Raji (cell line): ENCODE data around the gene C2orf49.

Experiments
- POLR2A ChIP-seq: IDR thresholded peaks from 2 replicates; pipeline ENCODE4 v1.6.1; 2011; ENCODE audit warnings: low read depth, low read length, control low read depth; ENCODE audit not compliant: insufficient read depth

Gene C2orf49

GRCh38 chr2:105337122-105338019 lies at the start of gene C2orf49:
Gene C2orf49, plus strand, starts transcription at chr2:105337540. Its CDS starts 48 bp downstream, at chr2:105337588.
- peak; percentile 62 for TF ChIP-seq POLR2A

GRCh38 chr2:105287692-105288091 lies 49.6 kb upstream of the C2orf49 start:
- no peak for TF ChIP-seq POLR2A

GRCh38 chr2:105288133-105288532 lies 49.2 kb upstream of the C2orf49 start:
- no peak for TF ChIP-seq POLR2A

DNA sequence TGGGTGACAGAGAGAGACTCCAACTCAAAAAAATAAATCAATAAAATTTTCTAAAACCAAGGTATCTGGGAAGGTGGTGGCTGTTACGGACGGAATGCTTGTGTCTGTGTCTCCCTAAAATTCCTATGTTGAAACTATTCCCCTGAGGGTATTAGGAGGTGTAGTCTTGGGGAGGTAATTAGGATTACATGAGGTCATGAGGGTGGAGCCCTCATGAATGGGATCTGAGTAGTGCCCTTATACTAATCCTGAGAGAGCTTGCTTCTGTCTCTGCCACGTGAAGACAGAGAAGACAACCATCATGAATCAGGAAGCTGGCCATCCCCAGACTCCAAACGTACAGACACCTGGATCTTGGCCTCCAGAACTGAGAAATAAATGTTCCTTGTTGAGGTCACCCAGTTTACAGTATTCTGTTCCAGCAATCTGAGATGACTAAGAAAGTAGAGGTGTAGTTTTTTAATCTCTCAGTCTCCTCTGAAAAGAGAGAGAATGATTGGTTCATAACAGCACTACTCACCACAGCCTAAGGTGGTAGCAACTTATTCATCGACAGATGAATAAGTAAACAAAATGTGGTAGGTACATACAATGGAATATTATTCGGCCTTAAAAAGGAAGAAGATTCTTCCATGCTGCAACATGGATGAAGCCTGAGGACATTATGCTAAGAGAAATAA lies 46.2 kb upstream of the C2orf49 start:
- no peak for TF ChIP-seq POLR2A

DNA sequence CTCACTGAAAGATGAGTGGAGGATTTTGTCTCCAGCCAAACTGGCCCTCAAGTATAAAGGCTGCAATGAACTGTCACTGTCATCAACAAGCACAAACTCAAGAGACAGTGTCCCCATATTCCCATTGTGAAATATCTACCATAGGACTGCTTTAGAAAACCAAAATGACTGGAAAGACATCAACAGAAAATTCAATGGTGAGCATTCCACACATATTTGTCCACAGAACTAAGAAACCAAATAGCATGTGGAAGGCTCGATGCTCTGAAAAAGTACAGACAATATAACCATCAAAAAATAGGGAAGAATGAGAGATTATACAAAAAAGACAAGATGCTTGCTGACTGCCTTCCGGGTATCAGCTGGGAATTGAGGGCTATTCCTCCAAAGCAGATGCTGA lies 45.4 kb upstream of the C2orf49 start:
- TF ChIP-seq POLR2A = no peak

DNA sequence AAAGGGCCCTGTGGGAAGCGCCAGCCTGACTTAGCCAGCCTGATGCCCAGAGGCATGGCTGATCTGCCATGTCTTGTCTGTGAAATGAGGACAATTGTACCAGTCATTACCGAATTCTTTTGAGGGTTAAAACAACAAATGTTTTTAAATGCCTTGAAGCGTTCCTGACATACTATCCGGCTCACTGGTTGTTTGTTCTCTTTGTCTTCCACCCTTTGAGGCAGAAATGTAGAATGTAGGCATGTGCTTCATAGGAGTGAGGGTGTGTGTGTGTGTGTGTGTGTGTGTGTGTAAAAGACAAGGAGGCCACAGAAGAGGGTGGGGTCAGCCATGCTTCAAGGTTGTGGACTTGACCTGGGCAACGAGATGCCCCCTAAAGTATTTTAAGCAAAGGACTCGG lies 43.3 kb upstream of the C2orf49 start:
- TF ChIP-seq POLR2A = no peak

DNA sequence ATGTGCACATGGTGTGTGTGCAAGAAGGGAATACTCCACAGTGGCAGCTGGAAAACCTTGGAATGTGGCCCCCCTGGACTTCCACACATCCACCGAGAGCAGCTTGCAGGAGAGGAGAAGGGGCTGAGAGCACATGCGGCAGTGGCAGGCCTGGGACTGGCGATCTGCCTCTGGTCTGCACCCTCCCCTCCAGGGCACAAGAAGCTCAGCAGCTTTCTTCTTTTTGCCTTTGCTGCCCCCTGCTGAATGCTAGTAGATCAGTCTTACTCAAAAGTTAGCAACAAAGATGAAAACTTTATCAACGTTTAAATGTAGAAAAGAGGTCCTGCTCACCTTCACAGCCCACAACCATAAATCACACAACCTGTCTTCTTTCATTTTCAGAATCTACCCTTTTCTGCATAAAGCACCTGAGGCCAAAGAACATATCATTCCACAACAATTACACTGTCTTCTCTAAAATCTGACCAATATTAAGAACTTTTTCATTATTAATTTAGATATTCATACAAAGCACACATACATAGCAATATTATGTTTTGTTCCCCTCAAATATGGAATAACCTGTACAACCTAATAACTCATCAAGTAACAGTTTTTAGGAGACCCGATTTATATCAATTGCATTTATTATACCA lies 42.4 kb upstream of the C2orf49 start:
- no peak for TF ChIP-seq POLR2A

GRCh38 chr2:105296017-105296611 lies 41.2 kb upstream of the C2orf49 start:
- no peak for TF ChIP-seq POLR2A

DNA sequence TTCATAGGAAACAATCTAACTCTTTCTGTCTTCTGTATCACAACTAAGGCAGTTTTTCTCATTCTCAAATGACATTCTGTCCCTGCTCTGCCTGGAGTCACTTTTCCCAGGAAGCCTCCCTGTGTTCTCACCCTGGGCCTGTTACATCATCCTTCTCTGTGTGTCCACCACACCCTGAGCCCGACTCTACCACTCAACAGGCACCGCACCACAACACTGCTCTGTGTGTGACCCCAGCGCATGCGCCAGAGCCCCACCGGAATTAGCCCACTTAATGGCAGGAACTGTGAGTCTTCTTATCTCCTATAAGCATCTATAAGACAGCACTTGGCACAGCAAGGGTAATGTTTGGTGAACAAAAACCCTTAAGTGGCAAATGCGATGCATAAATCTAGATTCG lies 40.1 kb upstream of the C2orf49 start:
- no peak for TF ChIP-seq POLR2A

DNA sequence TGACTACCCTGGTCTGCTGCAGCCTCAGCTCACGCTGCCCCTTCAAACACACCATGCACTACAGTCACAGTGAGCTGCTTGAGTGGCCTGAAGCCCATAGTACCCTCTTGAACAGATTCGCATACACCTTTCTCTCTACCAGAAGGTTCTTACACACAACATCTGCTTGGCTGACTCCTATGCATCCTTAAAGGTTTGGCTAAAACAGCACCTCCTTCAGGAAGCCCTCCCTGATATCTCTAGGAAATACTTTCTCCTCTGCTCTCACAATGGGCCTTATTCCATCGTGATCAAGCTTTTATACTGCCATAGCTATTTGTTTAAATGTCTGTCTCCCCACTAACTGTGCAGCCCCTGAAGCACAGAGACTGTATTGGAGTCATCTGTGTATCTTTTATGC lies 39.3 kb upstream of the C2orf49 start:
- no peak for TF ChIP-seq POLR2A

- TF ChIP-seq POLR2A = no peak
Measured at GRCh38 chr2:105299290-105299689, 38.0 kb upstream of the C2orf49 start.

DNA sequence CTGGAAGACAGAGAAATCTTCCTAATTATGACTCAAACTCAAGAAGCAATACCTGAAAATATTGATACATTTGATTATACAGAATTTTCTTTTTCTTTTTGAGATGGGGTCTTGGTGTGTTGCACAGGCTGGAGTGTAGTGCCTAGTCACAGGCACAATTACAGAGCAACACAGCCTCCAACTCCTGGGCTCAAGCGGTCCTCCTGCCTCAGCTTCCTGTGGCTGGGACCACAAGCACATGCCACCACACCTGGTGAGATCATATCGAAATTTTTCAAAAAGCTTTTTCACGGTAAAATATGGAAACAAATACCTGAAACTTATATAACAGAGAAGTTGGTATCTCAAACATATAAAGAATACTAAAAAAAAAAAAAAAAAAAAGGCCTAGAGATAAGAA lies 35.7 kb upstream of the C2orf49 start:
- no peak for TF ChIP-seq POLR2A

DNA sequence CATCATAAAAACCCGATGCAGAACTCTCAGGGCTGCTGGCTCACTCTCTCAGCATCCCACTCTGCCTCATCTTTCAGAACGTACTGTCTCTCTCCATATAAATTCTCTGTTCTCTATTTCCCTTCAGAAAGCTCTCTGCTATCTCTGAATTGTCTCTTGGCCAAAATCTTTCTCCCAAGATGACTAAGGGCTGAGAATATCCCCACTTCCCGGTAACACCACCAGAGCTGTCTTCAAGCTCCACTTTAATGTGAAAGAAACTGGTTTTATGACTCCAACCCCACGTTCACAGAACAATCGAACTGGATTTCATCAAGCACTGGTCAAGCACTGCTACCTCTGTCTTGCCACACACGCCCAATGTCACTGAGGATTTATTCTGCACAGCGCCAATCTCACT lies 30.2 kb upstream of the C2orf49 start:
- no peak for TF ChIP-seq POLR2A

DNA sequence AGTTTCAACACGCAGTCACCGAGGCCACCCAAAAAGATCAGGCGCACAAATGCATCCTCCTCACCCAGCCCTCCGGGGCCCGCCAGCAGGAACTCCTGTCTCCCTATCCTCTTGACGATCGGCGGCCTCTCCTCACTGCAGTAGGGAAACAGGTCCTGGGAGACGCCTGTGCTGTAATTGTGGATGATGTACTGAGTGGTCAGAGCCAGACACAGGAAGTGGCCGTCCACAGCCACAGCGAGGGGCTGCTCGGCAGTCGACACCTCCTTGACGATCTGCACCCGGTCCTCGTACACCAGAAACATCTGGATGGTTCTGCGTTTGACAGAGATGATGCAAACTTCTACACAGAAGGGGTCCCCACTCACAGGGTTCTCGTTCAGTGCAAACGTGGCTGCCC lies 29.8 kb upstream of the C2orf49 start:
- no peak for TF ChIP-seq POLR2A

DNA sequence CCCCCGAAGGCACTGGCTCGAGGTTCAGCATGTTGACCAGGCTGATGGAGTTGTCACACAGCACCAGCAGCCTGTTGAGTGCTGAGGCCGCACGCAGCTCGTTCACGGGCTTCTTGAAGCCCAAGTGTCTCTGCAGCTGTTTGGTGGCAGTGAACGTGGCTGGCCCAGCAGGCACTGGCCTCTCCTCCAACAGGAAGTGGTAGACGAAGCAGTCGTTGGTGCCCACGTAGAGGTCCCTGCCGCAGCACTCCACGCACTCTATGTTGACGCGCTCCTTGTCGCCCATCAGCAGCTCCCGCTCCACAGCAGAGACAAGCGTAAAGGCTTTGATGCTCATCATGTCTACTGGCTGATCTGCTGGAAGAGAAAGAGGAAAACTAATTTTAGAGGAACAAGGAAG lies 29.4 kb upstream of the C2orf49 start:
- no peak for TF ChIP-seq POLR2A
